ENCODE data around the gene SNX2.

Gene SNX2

GRCh38 chr5:122858451-122858850 is 83.6 kb downstream of the SNX2 start:
- peak; percentile 82 for ATAC-seq

GRCh38 chr5:122863240-122863639 is 88.4 kb downstream of the SNX2 start:
- TF ChIP-seq ZFP30 (CRISPR knock-in tag; IDR thresholded peaks at IDR 0.05) (no peak), RARB (CRISPR knock-in tag; IDR thresholded peaks at IDR 0.05) (no peak), GLIS3 (CRISPR knock-in tag; IDR thresholded peaks at IDR 0.05) (no peak)
- ATAC-seq = no peak

More at GRCh38 chr5:122858451-122858850, 83.6 kb downstream of the SNX2 start:
- no peak for TF ChIP-seq TSHZ2 (CRISPR knock-in tag; IDR thresholded peaks at IDR 0.05)
- peak; percentile 66 for TF ChIP-seq ISL1 (CRISPR knock-in tag; IDR thresholded peaks at IDR 0.05)
- 0 out of 2 replicates have a peak, but pooled peaks have one; percentile 37 for TF ChIP-seq ZNF8 (CRISPR knock-in tag; IDR thresholded peaks at IDR 0.05)

- TF ChIP-seq GLIS3 (CRISPR knock-in tag; IDR thresholded peaks at IDR 0.05) (no peak), TOX (CRISPR knock-in tag; IDR thresholded peaks at IDR 0.05; ENCODE audit: borderline replicate concordance) (no peak), ZFP3 (CRISPR knock-in tag; IDR thresholded peaks at IDR 0.05) (no peak), OSR1 (CRISPR knock-in tag; IDR thresholded peaks at IDR 0.05) (no peak), CSRNP3 (CRISPR knock-in tag; IDR thresholded peaks at IDR 0.05) (no peak), ZNF565 (CRISPR knock-in tag; conservative IDR thresholded peaks at IDR 0.05; ENCODE audit: low read depth) (no peak), POU6F1 (CRISPR knock-in tag; IDR thresholded peaks at IDR 0.05; ENCODE audit: borderline replicate concordance, low read depth) (no peak), ZNF70 (CRISPR knock-in tag; IDR thresholded peaks at IDR 0.05) (no peak)
- ATAC-seq = no peak
These were observed 88.8 kb downstream of the SNX2 start for GRCh38 chr5:122863721-122864120.

- TF ChIP-seq GLIS3 (CRISPR knock-in tag; IDR thresholded peaks at IDR 0.05) (no peak), TCF4 (CRISPR knock-in tag; IDR thresholded peaks at IDR 0.05; ENCODE audit: borderline replicate concordance) (no peak), RARB (CRISPR knock-in tag; IDR thresholded peaks at IDR 0.05) (no peak), SNAI2 (CRISPR knock-in tag; IDR thresholded peaks at IDR 0.05) (no peak), ZC3H10 (CRISPR knock-in tag; IDR thresholded peaks at IDR 0.05) (no peak), ZNF70 (CRISPR knock-in tag; IDR thresholded peaks at IDR 0.05) (no peak)
- ATAC-seq = no peak
These were observed 89.5 kb downstream of the SNX2 start for GRCh38 chr5:122864400-122864799.

GRCh38 chr5:122864842-122865241 is 90.0 kb downstream of the SNX2 start:
- no peak for TF ChIP-seq ZNF8 (CRISPR knock-in tag; IDR thresholded peaks at IDR 0.05)
- no peak for TF ChIP-seq ZNF565 (CRISPR knock-in tag; conservative IDR thresholded peaks at IDR 0.05; ENCODE audit: low read depth)
- TF ChIP-seq PATZ1 (CRISPR knock-in tag; IDR thresholded peaks at IDR 0.05; ENCODE audit: borderline replicate concordance) = no peak
- TF ChIP-seq SNAI2 (CRISPR knock-in tag; IDR thresholded peaks at IDR 0.05) = no peak
- no peak for TF ChIP-seq POU6F1 (CRISPR knock-in tag; IDR thresholded peaks at IDR 0.05; ENCODE audit: borderline replicate concordance, low read depth)
- TF ChIP-seq TOX (CRISPR knock-in tag; IDR thresholded peaks at IDR 0.05; ENCODE audit: borderline replicate concordance) = no peak
- TF ChIP-seq RARB (CRISPR knock-in tag; IDR thresholded peaks at IDR 0.05) = no peak
- TF ChIP-seq ARNTL (CRISPR knock-in tag; IDR thresholded peaks at IDR 0.05; ENCODE audit: borderline replicate concordance, low read depth) = no peak
- TF ChIP-seq BACH2 (CRISPR knock-in tag; IDR thresholded peaks at IDR 0.05; ENCODE audit: borderline replicate concordance) = no peak
- no peak for TF ChIP-seq CSRNP3 (CRISPR knock-in tag; IDR thresholded peaks at IDR 0.05)
- TF ChIP-seq TSHZ2 (CRISPR knock-in tag; IDR thresholded peaks at IDR 0.05) = no peak
- TF ChIP-seq PPARA (CRISPR knock-in tag; IDR thresholded peaks at IDR 0.05; ENCODE audit: borderline replicate concordance) = no peak
- ATAC-seq = no peak
